Measurements from ENCODE around the gene FNDC10.

DNA sequence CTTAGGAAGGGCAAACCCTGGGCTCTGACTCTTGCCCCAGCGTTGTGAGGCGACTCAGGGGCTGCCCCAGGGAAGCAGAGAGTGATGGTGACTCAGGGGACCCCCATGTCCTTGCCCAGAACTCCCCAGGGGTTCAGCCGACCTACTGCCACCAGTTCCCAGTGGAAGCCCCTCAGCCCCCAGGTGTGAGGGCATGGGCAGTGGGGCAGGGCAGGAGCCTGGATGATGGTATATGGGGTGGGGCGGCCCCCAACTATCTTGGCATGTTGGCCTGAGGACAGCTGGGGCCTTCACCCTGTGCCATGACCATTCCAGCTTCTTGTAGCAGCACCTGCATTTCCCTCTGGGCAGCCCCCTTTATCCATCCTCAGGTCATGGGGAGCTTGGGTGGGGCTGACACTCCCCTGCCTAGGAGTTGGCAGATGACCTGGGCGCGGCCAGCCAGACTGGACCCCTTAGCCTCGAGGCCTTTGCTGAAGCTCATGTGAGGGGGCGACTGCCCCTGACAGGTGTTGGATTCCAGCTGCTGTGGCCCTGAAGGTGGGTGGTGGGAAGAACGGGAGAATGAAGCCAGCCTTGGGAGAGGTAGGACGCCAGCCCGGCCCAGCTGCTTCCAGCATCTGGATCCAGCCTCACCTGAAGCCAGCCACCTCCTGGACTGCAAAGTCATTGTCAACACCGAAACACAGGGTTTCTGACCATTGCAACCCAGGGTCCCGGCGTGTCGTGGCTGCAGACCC, 1.8 kb upstream of the FNDC10 start:
- TF ChIP-seq, protein P1, sequence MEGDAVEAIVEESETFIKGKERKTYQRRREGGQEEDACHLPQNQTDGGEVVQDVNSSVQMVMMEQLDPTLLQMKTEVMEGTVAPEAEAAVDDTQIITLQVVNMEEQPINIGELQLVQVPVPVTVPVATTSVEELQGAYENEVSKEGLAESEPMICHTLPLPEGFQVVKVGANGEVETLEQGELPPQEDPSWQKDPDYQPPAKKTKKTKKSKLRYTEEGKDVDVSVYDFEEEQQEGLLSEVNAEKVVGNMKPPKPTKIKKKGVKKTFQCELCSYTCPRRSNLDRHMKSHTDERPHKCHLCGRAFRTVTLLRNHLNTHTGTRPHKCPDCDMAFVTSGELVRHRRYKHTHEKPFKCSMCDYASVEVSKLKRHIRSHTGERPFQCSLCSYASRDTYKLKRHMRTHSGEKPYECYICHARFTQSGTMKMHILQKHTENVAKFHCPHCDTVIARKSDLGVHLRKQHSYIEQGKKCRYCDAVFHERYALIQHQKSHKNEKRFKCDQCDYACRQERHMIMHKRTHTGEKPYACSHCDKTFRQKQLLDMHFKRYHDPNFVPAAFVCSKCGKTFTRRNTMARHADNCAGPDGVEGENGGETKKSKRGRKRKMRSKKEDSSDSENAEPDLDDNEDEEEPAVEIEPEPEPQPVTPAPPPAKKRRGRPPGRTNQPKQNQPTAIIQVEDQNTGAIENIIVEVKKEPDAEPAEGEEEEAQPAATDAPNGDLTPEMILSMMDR (IDR thresholded peaks at IDR 0.05; ENCODE audit: low read length): no peak
- no peak for TF ChIP-seq EZH2 (IDR thresholded peaks at IDR 0.05; ENCODE audit: borderline replicate concordance, low read length)

Data from OCI-LY1 (cell line).